Measurements from ENCODE around the gene KNSTRN.
A peak's percentile ranks its signal among the peaks of the same experiment; 100 is the strongest.

The KNSTRN gene

GRCh38 chr15:40338921-40339620, 43.5 kb upstream of the KNSTRN start:
- peak; percentile 85 for TF ChIP-seq TCF12 (IDR thresholded peaks at IDR 0.05; ENCODE audit: low read depth)
- TF ChIP-seq, protein P1, sequence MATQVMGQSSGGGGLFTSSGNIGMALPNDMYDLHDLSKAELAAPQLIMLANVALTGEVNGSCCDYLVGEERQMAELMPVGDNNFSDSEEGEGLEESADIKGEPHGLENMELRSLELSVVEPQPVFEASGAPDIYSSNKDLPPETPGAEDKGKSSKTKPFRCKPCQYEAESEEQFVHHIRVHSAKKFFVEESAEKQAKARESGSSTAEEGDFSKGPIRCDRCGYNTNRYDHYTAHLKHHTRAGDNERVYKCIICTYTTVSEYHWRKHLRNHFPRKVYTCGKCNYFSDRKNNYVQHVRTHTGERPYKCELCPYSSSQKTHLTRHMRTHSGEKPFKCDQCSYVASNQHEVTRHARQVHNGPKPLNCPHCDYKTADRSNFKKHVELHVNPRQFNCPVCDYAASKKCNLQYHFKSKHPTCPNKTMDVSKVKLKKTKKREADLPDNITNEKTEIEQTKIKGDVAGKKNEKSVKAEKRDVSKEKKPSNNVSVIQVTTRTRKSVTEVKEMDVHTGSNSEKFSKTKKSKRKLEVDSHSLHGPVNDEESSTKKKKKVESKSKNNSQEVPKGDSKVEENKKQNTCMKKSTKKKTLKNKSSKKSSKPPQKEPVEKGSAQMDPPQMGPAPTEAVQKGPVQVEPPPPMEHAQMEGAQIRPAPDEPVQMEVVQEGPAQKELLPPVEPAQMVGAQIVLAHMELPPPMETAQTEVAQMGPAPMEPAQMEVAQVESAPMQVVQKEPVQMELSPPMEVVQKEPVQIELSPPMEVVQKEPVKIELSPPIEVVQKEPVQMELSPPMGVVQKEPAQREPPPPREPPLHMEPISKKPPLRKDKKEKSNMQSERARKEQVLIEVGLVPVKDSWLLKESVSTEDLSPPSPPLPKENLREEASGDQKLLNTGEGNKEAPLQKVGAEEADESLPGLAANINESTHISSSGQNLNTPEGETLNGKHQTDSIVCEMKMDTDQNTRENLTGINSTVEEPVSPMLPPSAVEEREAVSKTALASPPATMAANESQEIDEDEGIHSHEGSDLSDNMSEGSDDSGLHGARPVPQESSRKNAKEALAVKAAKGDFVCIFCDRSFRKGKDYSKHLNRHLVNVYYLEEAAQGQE (IDR thresholded peaks at IDR 0.05; ENCODE audit: low read depth), result no peak
- TF ChIP-seq YY1 (IDR thresholded peaks at IDR 0.05; ENCODE audit: low read depth), result peak; percentile 47; the same call in 1 of the 2 replicates
- peak; percentile 87 for TF ChIP-seq NFIC (IDR thresholded peaks at IDR 0.05)
- peak; percentile 44 for TF ChIP-seq MAX (IDR thresholded peaks at IDR 0.05)
- TF ChIP-seq FOXM1 (IDR thresholded peaks at IDR 0.05; ENCODE audit: borderline replicate concordance, low read depth), result 0 out of 2 replicates have a peak, but pooled peaks have one; percentile 27
- peak; percentile 90 for TF ChIP-seq TEAD4 (IDR thresholded peaks at IDR 0.05)
- TF ChIP-seq EP300 (IDR thresholded peaks at IDR 0.05; ENCODE audit: borderline replicate concordance), result peak; percentile 79; the same call in 1 of the 2 replicates
- TF ChIP-seq RAD21 (IDR thresholded peaks at IDR 0.05; ENCODE audit: low read depth), result no peak

DNA sequence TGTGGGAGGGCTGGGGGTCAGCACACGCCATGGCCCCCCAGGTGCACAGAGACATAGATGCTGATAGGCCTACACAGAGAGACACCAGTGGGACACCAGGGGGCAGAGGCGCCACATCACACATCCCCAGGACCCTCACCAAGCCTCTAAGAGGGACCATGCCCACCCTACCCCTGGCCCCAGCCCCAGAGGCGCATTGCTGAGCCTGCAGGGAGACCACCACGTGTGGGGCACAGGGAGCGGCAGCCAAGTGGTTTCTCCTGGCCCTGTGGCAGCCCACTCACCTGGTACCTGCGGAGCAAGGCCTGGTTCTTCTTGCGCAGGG, 42.9 kb upstream of the KNSTRN start:
- TF ChIP-seq CREB1 (IDR thresholded peaks at IDR 0.05; ENCODE audit: low read depth) (no peak), RAD21 (IDR thresholded peaks at IDR 0.05; ENCODE audit: low read depth) (peak; percentile 17; the same call in 1 of the 2 replicates), USF1 (IDR thresholded peaks at IDR 0.05) (no peak)

- TF ChIP-seq TEAD4 (IDR thresholded peaks at IDR 0.05) (no peak), CEBPB (IDR thresholded peaks at IDR 0.05) (no peak), TCF12 (IDR thresholded peaks at IDR 0.05; ENCODE audit: low read depth) (peak; percentile 61), NFIC (IDR thresholded peaks at IDR 0.05) (peak; percentile 52), EP300 (IDR thresholded peaks at IDR 0.05; ENCODE audit: borderline replicate concordance) (peak; percentile 57; the same call in 1 of the 2 replicates)
These were observed 42.3 kb upstream of the KNSTRN start for GRCh38 chr15:40340038-40340739.

- peak; percentile 65 for TF ChIP-seq EP300 (IDR thresholded peaks at IDR 0.05; ENCODE audit: borderline replicate concordance)
- peak; percentile 55; the same call in 1 of the 2 replicates for TF ChIP-seq TCF12 (IDR thresholded peaks at IDR 0.05; ENCODE audit: low read depth)
- no peak for TF ChIP-seq TEAD4 (IDR thresholded peaks at IDR 0.05)
- peak; percentile 10; the same call in 1 of the 2 replicates for TF ChIP-seq RAD21 (IDR thresholded peaks at IDR 0.05; ENCODE audit: low read depth)
- peak; percentile 95 for TF ChIP-seq NFIC (IDR thresholded peaks at IDR 0.05)
- peak; percentile 30; the same call in 1 of the 2 replicates for TF ChIP-seq TAF1 (IDR thresholded peaks at IDR 0.05; ENCODE audit: low read depth)
- peak; percentile 87 for TF ChIP-seq CEBPB (IDR thresholded peaks at IDR 0.05)
- TF ChIP-seq, protein P1 (IDR thresholded peaks at IDR 0.05; ENCODE audit: low read depth), result no peak
- 0 out of 2 replicates have a peak, but pooled peaks have one; percentile 20 for TF ChIP-seq USF1 (IDR thresholded peaks at IDR 0.05)
- no peak for TF ChIP-seq FOXM1 (IDR thresholded peaks at IDR 0.05; ENCODE audit: borderline replicate concordance, low read depth)
- TF ChIP-seq ZBTB7A (IDR thresholded peaks at IDR 0.05; ENCODE audit: low read depth), result no peak
- TF ChIP-seq MAX (IDR thresholded peaks at IDR 0.05), result peak; percentile 85
- TF ChIP-seq YY1 (IDR thresholded peaks at IDR 0.05; ENCODE audit: low read depth), result 0 out of 2 replicates have a peak, but pooled peaks have one; percentile 18
These were observed 41.7 kb upstream of the KNSTRN start, which contains the start of gene CCDC9B for GRCh38 chr15:40340740-40341400. Gene CCDC9B, minus strand, starts transcription at chr15:40340939. Its CDS starts 120 bp downstream, at chr15:40340819.
